ENCODE data around the gene PNMA8C. TPM values are rescaled to one million over a fixed set of nuclear protein-coding genes. Genes with fewer than 3 reads are reported as not detected.
"Not testable (repeated sequence)": the region's sequence is repeated elsewhere in the genome, so short reads cannot be mapped to it uniquely, and the experiment has no call there.

Gene PNMA8C
- total RNA-seq, 2 experiments from 2014 or later: not detected

DNA sequence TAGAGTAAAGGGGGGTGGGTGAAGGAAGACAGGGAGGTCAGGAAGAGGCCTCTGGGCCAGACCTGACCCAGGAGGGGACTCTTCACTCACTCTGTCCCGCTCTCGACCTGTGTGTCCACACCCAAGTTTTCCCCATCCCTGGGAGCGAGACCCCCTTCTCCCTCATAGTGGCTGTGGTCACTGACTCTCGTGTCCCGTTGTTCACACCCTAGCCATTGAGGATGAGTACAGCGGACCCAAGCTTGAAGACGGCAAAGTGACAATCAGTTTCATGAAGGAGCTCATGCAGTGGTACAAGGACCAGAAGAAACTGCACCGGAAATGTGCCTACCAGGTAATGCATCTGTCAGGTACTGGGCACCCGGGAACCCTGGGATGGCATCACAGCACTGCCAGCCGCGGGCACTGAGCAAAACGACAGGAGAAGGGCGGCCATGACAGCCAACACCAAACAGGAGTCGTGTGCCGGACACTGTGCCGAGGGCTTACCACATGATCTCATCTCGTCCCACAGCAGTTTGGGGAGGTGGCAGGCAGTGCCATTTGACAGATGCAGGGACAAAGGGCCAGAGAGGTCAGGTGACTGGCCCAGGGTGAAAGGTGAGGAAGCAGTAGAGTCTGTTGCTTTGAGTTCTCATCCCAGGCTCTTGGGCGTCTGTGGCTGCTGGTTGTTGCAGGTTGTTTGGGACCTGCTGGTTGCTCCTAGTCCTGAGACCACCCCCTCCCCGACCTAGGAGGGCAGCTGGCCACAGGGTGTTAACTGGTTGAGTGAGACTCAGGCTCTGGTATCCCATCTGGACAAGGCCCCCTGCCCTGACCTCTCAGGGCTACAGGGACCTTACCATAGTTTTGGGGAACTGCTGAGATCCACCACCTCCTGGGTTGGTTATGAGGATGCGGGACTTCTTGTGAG is 52.2 kb downstream of the PNMA8C start:
- Mint-ChIP-seq H3K4me1 (peaks cover 10% of the 10 kb centered on the region), H3K9me3 (no peaks in the 10 kb centered on the region), H3K27ac (no peak overlapping the region), H3K36me3 (ENCODE audit: low read depth) (peaks cover 44% of the 10 kb centered on the region), H3K27me3 (no peaks in the 10 kb centered on the region), H3K4me3 (no peak overlapping the region)
- POLR2A ChIA-PET: interaction anchor here (0.7 kb wide), 1 partner anchor 228 kb away, joined by 4 read pairs; the partner anchor contains the start of gene IGFL2
- no peak for DNase-seq
- CTCF ChIA-PET: interaction anchor here (1.0 kb wide), 1 partner anchor 19 kb away, joined by 3 read pairs; no protein-coding TSS in a partner anchor

DNA sequence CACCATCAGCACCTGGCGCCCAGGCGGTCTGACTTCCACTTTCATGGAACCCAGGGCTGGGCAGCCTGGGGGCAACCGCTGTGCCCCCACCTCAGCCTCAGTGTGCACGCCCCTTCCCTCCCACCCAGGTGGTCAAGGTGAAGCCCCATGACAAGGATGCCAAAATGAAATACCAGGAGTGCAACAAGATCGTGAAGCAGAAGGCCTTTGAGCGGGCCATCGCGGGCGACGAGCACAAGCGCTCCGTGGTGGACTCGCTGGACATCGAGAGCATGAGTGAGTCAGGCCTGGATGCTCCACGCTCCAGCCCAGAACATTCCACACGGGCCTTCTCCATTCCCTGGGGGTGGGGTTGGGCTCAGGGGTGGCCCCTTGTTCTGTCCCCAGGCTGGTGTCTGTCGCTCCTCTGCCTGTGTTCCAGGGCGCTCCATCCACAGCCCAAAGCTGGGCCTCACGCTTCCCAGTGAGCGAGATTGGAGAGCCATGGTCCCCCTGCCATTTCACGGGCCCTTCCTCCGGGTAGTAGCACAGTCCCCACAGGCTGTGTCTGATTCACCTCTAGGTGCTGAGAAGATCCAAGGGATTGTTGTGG is 53.2 kb downstream of the PNMA8C start:
- H3K4me1 Mint-ChIP-seq: peaks cover 16% of the 10 kb centered on the region
- POLR2A ChIA-PET, H3K9me3 Mint-ChIP-seq, DNase-seq, CTCF ChIA-PET, H3K27me3 Mint-ChIP-seq, H3K4me3 Mint-ChIP-seq, H3K27ac Mint-ChIP-seq: not testable (repeated sequence)
- peaks cover 39% of the 10 kb centered on the region for H3K36me3 Mint-ChIP-seq (ENCODE audit: low read depth)

Other genes starting within 250 kb of the PNMA8C start
- not detected for gene IGFL1, start 199.2 kb downstream of the PNMA8C start, total RNA-seq
- gene HIF3A, start 131.9 kb downstream of the PNMA8C start, total RNA-seq: not detected
- 100 to 1,000 TPM; 101 to 102 TPM for gene PPP5C, start 81.8 kb downstream of the PNMA8C start, total RNA-seq
- not detected for gene CCDC8, start 15.4 kb downstream of the PNMA8C start, total RNA-seq
- not detected for gene PNMA8A, start 42.6 kb upstream of the PNMA8C start, total RNA-seq
- gene PNMA8B, start 66.9 kb upstream of the PNMA8C start, total RNA-seq: under 1 TPM; 0.06 to 0.07 TPM
- gene CALM3, start 172.4 kb upstream of the PNMA8C start, total RNA-seq: 100 to 1,000 TPM; 700 to 784 TPM
- gene PTGIR, start 196.2 kb upstream of the PNMA8C start, total RNA-seq: 10 to 100 TPM; 14.0 to 14.7 TPM
- gene GNG8, start 207.3 kb upstream of the PNMA8C start, total RNA-seq: not detected
- under 1 TPM; 0.31 to 0.42 TPM for gene DACT3, start 232.2 kb upstream of the PNMA8C start, total RNA-seq